Mesothelial cell of epicardium (in vitro differentiated cells): Measurements from ENCODE around the gene IFI44L. TPM values are rescaled to one million over a fixed set of nuclear protein-coding genes. Genes with fewer than 3 reads are reported as not detected.

Experiments used
- DNase-seq, 2 experiments: peaks; one replicate each; pipeline ENCODE4 v3.0.0; 2021; ENCODE audit warnings: low spot score in 2 of 2; ENCODE audit not compliant: unreplicated experiment in 2 of 2
- H3K27ac Mint-ChIP-seq: 2 replicates; pipeline ENCODE4 v1.8.0; 2021; ENCODE audit warnings: mixed read lengths
- H3K27me3 Mint-ChIP-seq: 2 replicates; pipeline ENCODE4 v1.8.0; 2021; ENCODE audit warnings: low read depth, mixed read lengths
- H3K36me3 Mint-ChIP-seq: 2 replicates; pipeline ENCODE4 v1.8.0; 2021; ENCODE audit warnings: mixed read lengths
- H3K4me1 Mint-ChIP-seq: 2 replicates; pipeline ENCODE4 v1.8.0; 2021; ENCODE audit warnings: mixed read lengths
- H3K4me3 Mint-ChIP-seq: 2 replicates; pipeline ENCODE4 v1.8.0; 2021; ENCODE audit warnings: mild to moderate bottlenecking, moderate library complexity, mixed read lengths
- H3K9me3 Mint-ChIP-seq: 2 replicates; pipeline ENCODE4 v1.8.0; 2021; ENCODE audit warnings: mixed read lengths
- total RNA-seq: library from RNA; stranded (reverse); gene quantifications from 3 replicates; pipeline ENCODE4 v1.2.1, GENCODE V29; 2021
- TF ChIP-seq, protein P1 (sequence below): fragments of 200-600 bp; sonication (generic); IDR thresholded peaks from one replicate; pipeline ENCODE4 v1.5.0; 2021; ENCODE audit warnings: antibody characterized with exemption; ENCODE audit not compliant: unreplicated experiment

Gene IFI44L
- total RNA-seq, 1 donor from 2014 or later, result 105 TPM

DNA sequence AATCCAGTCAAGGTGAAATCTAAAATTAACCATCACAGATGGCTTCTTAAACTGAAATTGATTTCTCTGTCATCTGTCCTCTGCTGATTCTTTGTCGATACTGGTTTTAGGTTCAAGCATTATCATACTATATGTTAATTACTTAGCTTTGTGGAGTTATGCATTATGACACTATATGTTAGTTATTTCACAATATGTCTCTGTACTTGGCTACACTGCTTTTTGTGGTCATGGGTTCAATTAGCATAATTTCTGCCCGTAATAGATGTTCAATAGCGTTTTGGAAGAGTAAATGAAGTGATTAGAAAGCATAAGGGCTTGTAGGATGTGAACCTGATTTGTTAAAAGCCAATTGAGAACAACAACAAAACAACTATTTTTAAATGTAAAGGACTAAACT, 57.5 kb downstream of the IFI44L start:
- H3K36me3 Mint-ChIP-seq, result no peaks in the 10 kb centered on the region
- H3K27me3 Mint-ChIP-seq, result peaks cover 51% of the 10 kb centered on the region
- no peak overlapping the region for H3K27ac Mint-ChIP-seq
- no peaks in the 10 kb centered on the region for H3K9me3 Mint-ChIP-seq
- H3K4me1 Mint-ChIP-seq, result no peaks in the 10 kb centered on the region
- DNase-seq, result no peak
- H3K4me3 Mint-ChIP-seq, result no peak overlapping the region
- TF ChIP-seq, protein P1, sequence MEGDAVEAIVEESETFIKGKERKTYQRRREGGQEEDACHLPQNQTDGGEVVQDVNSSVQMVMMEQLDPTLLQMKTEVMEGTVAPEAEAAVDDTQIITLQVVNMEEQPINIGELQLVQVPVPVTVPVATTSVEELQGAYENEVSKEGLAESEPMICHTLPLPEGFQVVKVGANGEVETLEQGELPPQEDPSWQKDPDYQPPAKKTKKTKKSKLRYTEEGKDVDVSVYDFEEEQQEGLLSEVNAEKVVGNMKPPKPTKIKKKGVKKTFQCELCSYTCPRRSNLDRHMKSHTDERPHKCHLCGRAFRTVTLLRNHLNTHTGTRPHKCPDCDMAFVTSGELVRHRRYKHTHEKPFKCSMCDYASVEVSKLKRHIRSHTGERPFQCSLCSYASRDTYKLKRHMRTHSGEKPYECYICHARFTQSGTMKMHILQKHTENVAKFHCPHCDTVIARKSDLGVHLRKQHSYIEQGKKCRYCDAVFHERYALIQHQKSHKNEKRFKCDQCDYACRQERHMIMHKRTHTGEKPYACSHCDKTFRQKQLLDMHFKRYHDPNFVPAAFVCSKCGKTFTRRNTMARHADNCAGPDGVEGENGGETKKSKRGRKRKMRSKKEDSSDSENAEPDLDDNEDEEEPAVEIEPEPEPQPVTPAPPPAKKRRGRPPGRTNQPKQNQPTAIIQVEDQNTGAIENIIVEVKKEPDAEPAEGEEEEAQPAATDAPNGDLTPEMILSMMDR, result no peak

DNA sequence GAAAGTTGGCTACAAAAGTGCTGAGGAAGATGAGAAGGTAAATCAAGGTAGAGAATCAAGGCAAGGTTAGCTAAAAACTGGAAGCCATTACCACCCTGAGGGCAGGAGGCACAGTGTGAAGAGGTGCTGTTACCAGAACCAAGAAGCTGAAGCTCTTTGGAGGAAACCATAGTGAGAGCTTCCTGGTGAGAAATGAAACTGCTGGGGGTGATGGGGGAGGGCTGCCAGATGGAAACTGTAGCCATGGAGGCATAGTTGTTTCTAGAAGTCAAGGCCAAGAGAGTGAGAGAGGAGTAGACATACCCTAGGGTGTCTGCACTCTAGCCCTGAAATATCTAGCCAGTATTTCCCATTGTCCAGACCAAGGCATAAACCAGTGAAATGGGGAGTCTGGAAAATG, 58.1 kb downstream of the IFI44L start:
- Mint-ChIP-seq H3K36me3 (no peaks in the 10 kb centered on the region), H3K4me1 (no peaks in the 10 kb centered on the region), H3K9me3 (no peaks in the 10 kb centered on the region), H3K27me3 (peaks cover 51% of the 10 kb centered on the region), H3K27ac (no peak overlapping the region), H3K4me3 (no peak overlapping the region)
- TF ChIP-seq, protein P1, result no peak
- no peak for DNase-seq

DNA sequence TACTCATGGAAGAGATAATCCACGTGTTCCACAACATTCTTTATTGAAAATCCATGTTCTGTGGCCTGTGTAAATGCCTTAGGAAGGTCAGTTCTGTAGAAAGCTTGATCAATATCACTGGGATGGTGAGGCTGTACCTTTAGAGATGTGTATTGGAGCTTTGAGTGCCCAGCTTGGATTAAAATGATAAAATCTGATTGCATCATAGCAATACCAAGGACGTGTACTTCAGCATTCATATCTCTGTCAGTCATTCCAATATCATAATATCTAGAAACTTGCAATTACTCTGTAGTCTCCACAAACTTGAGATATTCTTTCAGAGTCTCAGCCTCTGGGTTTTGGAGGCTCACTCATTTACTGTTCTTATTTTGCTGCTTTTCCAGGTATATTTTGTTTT, 61.0 kb downstream of the IFI44L start:
- DNase-seq, result no peak
- H3K36me3 Mint-ChIP-seq, result no peaks in the 10 kb centered on the region
- no peaks in the 10 kb centered on the region for H3K9me3 Mint-ChIP-seq
- no peaks in the 10 kb centered on the region for H3K4me1 Mint-ChIP-seq
- TF ChIP-seq, protein P1, result no peak
- no peak overlapping the region for H3K4me3 Mint-ChIP-seq
- H3K27me3 Mint-ChIP-seq, result peaks cover 55% of the 10 kb centered on the region
- no peak overlapping the region for H3K27ac Mint-ChIP-seq

DNA sequence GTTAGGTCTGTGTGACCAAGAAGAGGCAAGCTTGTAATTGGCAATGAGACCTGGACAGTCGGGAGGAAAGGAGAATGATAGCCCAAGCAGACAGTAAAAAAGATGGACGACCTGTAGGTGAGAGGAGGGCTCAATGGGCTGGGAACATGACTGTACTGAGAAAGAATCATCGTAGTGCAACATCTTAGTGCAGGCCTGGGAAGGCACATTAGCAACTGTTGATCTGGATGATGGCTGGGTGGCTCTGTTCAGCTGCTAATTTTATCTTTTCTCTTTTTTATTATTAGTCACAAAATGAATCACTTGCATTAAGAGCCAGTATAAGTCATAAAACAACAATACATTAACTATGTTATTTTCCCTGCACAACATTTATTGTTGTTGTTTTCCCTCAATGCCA, 62.2 kb downstream of the IFI44L start:
- H3K36me3 Mint-ChIP-seq, result no peaks in the 10 kb centered on the region
- no peaks in the 10 kb centered on the region for H3K9me3 Mint-ChIP-seq
- no peak for DNase-seq
- H3K27ac Mint-ChIP-seq, result no peak overlapping the region
- peaks cover 47% of the 10 kb centered on the region for H3K27me3 Mint-ChIP-seq
- TF ChIP-seq, protein P1, result no peak
- H3K4me1 Mint-ChIP-seq, result no peaks in the 10 kb centered on the region
- H3K4me3 Mint-ChIP-seq, result no peak overlapping the region

DNA sequence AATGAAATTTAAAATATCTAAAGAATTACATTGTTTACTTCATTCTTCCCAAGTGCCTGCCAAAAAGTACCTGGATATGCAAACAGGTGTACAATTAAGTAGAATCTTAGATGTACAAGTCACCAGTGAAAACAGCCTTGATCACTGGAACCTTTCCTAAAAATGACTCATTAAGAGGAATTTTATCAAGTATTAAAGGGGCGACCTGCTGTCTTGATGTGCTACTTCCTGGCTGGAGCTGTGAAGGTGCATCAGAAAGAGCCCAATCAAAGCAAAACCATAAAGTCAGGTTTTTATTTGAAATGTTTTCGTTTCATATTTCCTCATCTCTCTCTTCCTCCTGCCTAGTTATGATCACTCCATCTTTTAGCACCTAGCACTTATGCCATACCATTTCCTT, 62.8 kb downstream of the IFI44L start:
- H3K9me3 Mint-ChIP-seq, result no peaks in the 10 kb centered on the region
- no peak for DNase-seq
- TF ChIP-seq, protein P1, result no peak
- H3K4me1 Mint-ChIP-seq, result no peaks in the 10 kb centered on the region
- no peaks in the 10 kb centered on the region for H3K36me3 Mint-ChIP-seq
- no peak overlapping the region for H3K4me3 Mint-ChIP-seq
- peaks cover 41% of the 10 kb centered on the region for H3K27me3 Mint-ChIP-seq
- no peak overlapping the region for H3K27ac Mint-ChIP-seq

DNA sequence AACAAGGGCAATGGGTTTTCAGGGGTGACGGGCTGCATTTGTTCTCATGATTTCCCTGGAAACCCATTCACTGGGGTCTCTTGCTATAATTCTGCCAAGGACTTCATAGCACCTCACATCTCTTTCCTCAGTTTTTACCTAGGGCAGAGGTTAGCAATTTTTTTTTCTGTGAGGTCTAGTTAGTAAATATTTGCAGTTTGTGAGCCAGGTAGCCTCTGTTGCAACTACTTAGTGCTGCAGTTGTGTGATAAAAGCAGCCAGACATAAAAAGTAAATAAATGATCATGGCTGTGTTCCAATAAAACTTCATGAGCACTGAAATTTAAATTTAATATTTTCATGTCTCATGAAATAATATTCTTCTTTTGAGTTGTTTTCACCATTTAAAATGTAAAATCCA, 67.1 kb downstream of the IFI44L start:
- Mint-ChIP-seq H3K9me3 (no peaks in the 10 kb centered on the region), H3K27me3 (peaks cover 28% of the 10 kb centered on the region), H3K27ac (no peak overlapping the region), H3K4me3 (no peak overlapping the region), H3K36me3 (no peaks in the 10 kb centered on the region), H3K4me1 (no peaks in the 10 kb centered on the region)
- no peak for DNase-seq
- TF ChIP-seq, protein P1, result no peak
